ENCODE data around the gene NOL4.

The NOL4 gene

DNA sequence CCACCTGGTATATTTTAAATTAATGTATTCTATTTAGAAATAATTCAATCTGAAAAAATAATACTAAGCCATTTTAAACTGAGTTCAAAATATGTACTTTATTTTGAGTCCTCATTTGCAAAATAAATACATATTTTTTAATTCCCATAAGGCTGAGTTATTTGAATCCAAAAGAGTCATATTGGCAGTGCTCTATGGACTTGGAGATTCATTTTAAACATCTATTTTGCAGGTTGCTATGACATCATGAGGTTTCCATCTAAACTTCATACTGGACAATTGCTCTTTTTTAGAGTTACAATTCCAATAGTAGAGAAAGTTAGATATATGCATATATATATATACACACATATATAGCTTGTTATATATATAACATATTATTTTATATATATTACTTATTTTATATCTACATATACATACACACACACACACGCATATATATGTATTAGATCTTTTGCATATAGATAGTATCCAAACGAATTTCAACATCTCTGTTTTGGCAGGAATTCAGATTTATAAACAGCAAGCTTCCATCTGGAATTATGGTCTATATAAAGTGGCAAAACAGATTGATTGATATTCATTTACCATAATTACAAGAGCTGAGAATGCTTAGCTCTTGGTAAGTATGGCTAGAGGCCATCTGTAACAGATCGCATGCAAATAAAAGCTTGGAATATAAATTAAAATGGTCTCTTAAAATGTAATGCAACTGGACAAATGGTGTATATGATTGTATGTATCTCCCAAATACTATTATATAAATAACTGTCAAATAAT is 34.9 kb downstream of the NOL4 start:
- DNase-seq, result no peak

All from femur (tissue), 1 donor.